ENCODE measurements around the gene DLL3.

- TF ChIP-seq CTCF (IDR thresholded peaks at IDR 0.05): no peak
- no peak for TF ChIP-seq POLR2A (IDR thresholded peaks at IDR 0.05)
- TF ChIP-seq POLR2AphosphoS5 (IDR thresholded peaks at IDR 0.05): no peak
These were observed 51.5 kb downstream of the DLL3 start for GRCh38 chr19:39550197-39550596.
